NOMO-1 treated with dmso at 0.1 percent for 144 hours (cell line): ENCODE data around the gene THAP4.
A peak's percentile ranks its signal among the peaks of the same experiment; 100 is the strongest.
"Not testable (repeated sequence)": the region's sequence is repeated elsewhere in the genome, so short reads cannot be mapped to it uniquely, and the experiment has no call there.

Experiments used
- DNase-seq: peaks from one replicate; lab custom pipeline; 2025; ENCODE audit not compliant: unreplicated experiment; lab: John Stamatoyannopoulos, UW

THAP4 gene

DNA sequence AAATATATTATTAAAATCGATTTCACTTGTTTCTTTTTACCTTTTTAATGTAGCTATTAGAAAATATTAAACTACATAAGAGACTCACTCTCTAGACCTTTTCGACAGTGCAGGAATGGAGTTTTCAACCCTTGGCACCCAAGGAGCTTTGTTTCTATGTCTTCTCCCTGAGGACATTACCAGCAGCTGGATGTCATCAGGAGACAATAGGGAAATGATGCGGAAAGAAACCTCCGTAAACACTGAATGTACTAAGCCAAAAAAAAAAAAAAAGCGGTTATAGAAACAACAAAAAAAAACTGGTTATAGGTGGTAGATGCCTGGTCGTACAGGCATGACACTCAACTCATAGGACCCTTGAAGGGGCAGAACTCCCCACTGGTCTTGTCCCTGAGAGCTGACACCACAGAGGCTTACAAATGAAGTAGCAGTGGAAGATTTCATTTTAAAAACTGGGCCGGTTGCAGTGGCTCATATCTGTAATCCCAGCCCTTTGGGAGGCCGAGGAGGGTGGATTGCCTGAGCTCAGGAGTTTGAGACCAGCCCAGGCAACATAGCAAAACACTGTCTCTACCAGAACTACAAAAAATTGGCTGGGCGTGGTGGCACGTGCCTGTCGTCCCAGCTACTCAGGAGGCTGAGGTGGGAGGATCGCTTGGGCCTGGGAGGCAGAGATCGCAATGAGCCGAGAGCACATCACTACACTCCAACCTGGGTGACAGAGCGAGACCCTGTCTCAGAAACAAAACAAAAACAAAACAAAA is 23.8 kb downstream of the THAP4 start:
- DNase-seq: no peak

DNA sequence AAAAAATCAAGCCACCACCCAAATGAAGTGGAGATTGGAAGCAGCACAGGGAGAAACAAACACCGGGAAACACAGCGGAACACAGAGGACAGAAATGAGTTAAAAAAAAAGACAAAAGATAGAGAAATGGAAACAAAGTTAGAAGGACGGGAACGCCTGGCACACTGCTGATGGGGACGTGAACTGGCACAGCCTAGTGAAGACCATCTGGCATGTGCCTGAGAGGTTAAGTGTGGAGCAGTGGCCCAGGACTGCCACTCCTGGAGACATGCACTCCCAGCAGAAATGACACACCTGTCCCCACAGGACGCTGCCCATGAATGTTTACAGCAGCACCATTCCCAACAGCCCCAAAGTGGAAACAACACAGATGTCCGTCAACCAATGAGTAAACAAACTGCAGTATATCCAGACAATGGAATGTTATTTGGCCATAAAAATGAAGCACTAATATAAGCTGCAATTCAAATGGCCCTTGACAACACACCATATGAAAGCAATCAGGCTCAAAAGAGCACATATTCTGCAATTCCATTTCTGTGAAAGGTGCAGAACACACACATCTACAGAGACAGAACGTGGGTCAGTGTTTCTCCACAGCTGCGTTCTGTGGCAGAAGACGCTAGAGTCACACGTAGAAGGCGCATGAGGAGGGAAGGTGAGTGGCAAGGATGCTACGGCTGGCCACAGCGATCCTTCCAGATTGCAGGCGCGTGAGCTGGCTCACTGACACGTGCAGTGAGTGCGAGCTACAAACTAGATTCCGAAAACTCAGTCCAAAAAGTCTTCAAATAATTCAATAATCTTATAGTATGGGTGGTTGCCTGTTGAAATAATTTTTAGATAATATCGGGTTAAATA is 24.6 kb downstream of the THAP4 start:
- DNase-seq: no peak

DNA sequence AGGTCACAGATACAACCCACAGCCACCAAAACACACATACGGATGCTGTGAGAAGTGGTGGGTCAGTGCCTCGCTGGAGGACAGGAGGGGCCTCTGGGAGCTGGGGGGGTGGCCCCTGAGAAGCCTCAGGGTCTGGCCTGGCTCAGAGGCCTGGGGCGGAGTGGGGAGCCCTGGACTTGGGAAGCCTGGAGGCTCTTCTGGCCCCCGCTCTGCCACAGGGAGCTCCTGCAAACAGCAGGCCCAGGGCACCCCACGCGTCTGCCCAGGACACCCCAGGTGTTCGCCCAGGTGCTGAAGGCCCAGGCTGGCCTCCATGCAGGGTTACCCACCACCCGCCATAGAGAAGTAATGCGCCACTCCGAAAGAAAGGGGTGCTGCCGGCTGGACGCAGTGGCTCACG is 25.9 kb downstream of the THAP4 start:
- DNase-seq: no peak

DNA sequence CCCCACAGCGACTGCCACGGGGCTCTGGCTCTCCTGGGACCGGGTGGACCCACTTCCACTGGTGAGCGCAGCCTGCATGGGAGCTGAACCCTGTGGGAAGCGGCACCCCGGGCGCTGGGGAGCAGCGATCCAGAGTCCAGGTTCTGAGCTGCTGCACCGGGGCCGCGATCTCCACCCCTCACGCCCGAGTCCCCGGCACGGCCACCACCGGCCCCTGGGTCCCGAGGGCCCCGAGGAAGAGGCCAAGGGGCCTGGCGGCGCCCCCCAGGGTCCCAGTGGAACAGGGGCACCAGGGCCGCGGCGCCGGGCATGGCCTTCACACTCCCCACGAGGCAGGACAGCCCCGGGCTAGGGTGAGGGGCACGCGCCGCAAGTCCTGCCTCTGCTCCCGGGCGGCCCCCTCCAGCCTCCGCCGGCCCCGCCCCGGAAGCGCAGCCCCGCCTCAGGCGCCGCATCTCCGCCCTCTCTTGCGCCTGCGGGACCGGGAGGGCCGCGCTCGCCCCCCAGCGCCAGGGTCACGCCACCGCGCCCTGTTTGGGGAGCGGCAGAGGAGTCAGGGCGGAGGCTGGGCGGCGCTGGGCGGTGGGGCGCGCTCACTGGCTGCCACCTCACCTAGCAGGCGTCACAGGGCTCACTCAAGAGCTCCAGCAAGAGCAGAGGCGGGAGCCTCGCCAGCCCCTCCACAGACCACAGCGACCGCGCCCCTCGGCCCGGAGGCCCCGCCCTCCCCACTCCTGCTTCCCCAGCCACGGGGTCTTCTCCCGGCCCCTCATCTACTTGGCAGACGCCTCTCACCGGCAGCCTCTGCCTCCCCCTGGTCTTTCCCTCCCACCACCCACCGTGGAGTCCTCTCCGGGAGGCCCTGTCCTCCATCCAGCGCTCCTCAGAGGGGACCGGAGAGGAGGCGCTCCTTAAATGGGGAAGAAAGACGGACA is 26.8 kb downstream of the THAP4 start:
- peak; percentile 85 for DNase-seq

DNA sequence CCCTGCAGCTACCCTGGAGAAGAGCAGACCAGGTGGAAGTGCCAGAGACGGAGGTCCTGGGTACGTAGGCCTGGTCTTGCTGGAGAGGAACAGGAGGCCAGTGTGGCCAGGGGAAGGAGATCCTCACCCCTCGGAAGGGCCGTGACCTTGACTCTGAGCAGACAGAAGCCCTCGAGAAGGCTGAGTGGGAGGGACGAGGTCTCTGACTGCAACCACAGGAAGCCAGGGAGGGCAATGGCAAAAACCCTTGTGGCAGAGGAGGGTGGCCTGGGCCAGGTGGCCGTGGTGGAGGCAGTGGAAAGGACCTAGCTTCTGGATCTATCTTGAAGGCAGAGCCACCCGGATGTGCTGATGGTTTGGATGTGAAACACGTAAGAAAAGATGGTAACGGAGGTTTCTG is 28.1 kb downstream of the THAP4 start:
- no peak for DNase-seq

DNA sequence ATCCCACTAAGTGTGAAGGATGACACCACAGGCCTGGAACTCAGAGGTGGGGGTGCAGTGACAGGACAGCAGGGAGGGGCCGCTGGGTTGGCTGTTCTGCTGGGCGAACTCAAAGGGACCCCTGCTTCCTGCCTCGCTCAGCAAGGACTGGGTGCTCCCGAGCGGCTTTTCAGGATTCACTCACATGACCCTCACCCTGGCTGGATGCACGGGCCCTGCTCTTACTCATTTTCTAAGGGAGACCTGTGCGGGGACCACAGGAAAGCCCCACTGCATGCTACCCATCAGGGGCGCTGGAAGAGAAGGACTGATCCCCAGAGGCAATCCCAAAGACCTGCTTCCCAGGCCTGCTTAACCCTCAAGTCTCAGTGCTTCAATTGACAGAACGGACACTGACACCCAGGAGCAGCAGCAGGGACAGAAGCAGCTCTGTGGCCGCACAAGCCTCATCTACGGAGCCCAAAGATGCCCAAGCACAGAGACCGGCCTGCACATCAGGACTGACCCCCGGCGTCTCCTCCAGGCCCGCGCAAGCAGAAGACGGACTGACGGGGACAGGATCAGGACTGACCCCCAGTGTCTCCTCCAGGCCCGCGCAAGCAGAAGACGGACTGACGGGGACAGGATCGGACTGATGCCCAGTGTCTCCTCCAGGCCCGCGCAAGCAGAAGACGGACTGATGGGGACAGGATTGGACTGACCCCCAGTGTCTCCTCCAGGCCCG is 29.6 kb downstream of the THAP4 start:
- no peak for DNase-seq

DNA sequence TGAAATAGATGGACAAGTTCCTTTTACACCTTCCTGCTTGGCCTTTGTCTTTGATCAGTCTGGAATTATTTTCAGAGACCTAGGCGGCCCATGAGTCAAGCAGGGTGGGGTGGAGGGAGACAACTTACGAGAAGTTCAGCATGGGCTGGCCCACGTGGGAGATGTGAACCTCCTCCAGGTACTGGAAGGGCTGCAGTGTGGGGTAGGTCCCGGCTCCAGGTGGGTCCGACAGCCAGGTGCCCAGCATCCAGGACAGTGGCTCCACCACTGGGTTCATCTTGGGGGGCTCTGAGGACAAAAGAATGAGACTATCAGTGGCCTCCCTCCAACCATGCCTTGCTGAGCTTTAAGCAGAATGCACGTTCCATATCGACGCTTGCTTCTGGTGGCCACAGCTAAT is 30.8 kb downstream of the THAP4 start:
- no peak for DNase-seq

DNA sequence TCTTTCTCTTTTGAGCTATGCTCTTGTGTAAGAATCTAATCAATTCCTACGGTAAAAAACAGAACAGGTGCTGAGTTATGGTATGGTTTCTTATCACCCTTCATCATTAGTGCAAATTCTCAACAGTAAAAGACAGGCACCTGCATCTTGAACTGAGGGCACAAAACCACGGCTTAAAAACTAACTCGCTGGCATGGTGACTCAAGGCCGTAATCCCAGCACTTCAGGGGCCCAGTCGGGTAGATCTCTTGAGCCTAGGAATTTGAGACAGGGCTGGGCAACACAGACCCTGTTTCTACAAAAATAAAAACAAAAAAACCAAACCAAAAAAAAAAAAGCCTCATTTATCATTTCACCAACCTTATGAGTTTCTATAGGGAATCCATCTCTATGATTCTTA is 33.3 kb downstream of the THAP4 start:
- DNase-seq: no peak

DNA sequence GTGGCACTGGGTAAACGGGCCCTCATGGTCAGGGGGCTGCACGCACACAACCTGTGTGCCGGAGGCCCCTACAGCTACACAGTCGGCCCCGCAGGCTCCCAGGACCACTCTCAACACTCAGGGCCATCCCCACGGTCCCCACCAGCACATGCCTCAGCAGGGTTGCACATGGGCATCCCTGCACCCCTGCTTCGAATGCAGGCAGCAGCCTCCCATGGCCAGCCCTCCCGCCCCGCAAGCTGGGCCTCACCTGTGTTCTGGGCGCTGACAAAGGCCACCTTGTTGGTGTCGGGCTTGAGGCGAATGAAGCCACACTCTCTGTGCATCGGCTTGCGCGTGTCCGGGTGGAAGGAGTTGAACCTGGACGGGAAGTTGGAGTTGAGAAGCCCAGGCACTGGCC is 34.2 kb downstream of the THAP4 start:
- no peak for DNase-seq

DNA sequence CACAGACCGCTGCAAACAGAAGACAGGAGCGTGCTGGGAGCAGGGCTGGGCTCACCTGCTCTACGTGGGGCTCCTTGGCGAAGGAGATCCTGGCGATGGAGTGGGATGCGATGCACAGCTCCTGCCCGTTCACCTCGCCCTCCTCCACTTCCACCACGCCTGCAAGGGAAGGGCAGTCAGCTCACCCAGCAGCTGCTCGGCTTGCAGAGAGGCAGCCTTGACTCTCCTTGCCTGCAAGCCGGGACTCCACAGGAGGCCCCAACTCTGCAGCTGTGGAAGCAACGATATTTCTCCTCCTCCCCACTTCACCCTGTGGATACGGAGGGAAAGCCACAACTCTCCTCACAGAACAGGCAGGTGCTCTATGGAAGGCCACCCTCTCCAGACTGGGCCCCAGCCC is 35.1 kb downstream of the THAP4 start:
- no peak for DNase-seq

DNA sequence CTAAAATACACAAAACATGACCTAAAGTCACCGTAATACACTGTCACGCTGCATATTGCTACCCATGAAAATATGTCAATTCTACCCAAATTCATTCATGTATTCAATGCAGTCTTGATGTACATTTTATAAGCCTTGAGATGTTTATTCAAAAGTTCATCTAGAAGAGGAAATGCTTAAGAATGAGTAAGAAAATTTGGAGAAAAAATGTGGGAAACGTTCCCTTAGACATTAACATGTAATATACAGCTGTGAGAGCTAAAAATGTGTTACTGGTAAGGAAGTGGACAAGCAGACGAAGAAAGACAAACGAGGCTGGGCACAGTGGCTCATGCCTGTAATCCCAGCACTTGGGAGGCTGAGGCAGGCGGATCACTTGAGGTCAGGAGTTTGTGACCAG is 37.3 kb downstream of the THAP4 start:
- no peak for DNase-seq

DNA sequence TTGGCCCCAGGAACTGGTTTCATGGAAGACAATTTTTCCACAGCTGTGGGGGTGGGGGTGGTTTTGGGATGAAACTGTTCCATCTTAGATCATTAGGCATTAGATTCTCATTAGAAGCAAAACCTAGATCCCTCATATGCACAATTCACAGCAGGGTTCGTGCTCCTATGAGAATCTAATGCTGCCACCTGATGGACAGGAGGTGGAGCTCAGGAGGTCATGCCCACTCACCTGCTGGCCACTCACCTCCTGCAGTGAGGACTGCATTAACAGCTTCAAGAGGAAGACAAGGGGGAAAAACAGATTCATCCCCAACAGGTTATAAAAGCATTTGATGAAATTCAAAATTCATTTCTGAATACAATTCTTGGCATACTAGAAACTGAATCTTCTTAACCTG is 38.5 kb downstream of the THAP4 start:
- DNase-seq: no peak

DNA sequence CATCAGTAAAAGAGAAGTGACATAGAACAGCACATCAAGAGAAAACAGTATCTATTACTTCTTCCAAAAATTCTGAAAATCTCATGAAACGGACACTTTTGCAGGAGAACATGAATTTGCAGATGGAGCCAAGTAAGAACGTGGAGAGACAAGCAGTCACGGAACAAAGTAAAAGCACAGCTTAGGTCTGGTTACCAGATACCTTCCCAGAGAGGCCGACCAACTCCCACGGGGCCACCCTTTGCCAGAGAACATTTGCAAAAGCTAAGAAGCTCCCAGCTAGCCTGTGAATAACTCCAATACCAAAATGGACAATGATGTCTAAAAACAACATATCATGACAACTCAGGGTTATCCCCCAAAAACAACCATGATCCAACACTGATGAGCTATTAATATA is 38.9 kb downstream of the THAP4 start:
- no peak for DNase-seq

DNA sequence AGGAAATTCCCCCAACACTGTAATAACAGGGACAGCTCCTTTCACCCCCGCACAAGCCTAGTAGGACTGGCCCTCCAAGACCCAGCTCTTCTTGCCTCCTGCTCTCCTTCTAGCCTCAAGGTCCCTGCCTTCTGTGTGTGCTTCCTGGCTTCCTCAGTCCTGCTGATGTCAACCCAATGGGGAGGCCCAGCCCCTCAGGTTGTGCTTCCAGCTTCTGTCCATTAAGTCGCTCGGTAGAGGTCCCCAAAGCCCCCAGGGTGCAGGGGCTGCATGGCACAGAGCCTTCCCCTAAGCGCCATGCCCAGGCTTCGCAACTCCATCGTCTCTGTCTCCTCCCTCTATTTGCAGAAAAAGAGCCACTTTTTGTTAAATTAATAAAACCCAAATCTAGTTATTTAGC is 39.4 kb downstream of the THAP4 start:
- no peak for DNase-seq

DNA sequence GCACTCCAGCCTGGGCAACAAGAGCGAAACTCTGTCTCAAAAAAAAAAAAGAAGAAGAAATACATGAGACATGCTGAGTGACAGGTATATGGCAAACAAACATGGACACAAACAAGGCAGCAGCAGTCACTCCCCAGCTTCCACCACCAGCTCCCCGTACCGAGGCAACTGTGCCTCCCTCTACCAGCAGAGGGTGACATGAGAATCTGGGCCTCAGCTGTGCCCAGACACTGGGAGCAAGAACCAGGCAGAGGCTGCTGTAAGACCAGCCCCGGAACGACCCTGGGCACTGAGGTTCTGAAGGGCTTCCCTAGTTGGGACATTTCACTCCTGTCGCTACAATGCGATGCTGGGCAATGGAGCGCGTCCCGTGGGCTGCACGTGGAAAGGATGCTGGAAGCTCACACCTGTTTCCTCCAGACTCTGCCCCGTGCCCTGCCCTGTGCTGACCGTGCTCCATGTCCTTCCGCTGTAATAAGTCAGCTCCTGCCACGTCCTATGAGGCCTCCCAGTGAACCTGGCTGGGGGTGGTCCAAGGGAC is 41.3 kb downstream of the THAP4 start:
- no peak for DNase-seq

DNA sequence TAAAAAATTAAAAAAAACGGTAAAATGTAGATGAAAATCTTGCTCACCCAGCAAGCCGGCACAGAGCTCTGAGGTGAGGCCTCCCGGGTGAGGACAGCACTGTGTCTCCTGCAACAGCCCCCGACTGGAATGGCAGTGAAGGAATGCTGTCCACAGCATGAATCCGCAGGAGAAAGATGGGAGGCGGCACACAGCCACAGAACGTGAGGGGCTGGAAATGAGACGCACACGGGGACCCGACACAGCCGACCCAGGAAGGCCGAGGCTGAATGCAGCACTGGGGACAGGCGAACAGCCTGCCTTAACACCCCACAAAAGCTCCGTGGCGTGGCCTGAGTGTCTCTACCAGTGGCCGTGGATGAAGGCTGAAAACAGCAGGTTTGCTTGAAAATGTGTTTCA is 43.7 kb downstream of the THAP4 start:
- DNase-seq: no peak

DNA sequence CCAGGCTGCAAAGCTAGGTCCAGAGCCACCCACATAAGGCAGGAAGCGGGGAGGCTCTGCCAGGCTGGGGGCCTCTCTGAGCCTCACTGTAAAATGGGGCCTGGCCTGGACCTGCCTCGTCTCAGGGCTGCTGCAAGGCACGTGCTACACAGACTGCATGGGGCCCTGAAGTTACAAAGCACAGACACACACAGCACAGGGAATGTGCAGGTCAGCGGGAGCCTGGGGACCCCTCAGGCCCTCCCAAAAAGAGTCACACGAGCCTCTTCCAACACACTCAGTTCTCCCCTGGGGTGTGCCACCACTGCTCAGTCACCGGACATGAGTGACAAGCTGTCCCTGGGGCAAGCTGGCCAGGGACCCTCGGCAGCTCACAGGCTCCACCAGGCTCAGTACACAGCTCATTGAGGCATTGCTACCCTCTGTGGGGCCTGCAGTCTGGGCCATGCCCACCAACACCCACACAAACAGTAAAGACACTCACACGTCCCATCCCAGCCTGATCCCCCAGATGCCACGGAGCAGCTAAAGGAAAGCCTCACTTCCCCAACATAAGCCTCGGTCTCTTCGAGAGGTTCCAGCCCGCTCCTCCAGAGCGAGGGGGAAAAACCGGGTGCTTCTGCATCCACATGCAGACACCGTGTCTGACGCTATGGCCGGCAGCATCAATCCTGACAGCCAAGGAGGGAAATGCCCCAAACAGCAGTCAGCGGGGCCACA is 44.7 kb downstream of the THAP4 start:
- no peak for DNase-seq

DNA sequence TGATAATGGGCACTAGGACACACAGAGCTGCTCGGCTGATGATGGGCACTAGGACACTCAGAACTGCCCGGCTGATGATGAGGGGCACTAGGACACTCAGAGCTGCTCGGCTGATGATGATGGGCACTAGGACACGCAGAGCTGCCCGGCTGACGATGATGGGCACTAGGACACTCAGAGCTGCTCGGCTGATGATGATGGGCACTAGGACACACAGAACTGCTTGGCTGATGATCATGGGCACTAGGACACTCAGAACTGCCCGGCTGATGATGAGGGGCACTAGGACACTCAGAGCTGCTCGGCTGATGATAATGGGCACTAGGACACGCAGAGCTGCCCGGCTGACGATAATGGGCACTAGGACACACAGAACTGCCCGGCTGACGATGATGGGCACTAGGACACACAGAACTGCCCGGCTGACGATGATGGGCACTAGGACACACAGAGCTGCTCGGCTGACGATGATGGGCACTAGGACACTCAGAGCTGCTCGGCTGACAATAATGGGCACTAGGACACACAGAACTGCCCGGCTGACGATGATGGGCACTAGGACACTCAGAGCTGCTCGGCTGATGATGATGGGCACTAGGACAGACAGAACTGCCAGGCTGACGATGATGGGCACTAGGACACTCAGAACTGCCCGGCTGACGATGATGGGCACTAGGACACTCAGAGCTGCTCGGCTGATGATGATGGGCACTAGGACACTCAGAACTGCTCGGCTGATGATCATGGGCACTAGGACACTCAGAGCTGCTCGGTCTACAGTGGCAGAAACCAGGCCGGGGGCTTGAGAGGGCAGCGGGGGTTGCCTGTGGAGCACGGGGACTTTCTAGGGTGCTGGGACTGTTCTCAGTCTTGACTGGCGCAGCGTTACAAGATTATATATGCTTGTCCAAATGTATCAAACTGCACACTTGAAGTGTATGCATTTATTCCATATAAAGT is 46.2 kb downstream of the THAP4 start:
- not testable (repeated sequence) for DNase-seq

DNA sequence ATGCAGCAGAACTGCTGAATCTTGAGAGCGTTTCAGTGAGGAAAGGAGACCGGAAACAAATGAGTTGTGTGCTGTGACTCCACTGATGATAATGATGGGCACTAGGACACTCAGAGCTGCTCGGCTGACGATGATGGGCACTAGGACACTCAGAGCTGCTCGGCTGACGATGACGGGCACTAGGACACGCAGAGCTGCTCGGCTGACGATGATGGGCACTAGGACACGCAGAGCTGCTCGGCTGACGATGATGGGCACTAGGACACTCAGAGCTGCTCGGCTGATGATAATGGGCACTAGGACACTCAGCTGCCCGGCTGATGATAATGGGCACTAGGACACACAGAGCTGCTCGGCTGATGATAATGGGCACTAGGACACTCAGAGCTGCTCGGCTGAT is 47.1 kb downstream of the THAP4 start:
- DNase-seq: not testable (repeated sequence)
